HepG2 (cell line): Measurements from ENCODE around the gene GRIP1. TPM values are rescaled to one million over a fixed set of nuclear protein-coding genes. Genes with fewer than 3 reads are reported as not detected.

Experiments
- ATAC-seq: fragments of 200-7000 bp; cut with Tn5 transposase; 3 replicates; pipeline ENCODE4 v1.9.1; 2020; ENCODE audit warnings: mild to moderate bottlenecking, moderate library complexity
- BruUV-seq: library from RNA; stranded (reverse); fragments of 400-500 nt; replicated peaks from 2 replicates; lab custom pipeline; 2021; lab: Mats Ljungman, UMichigan
- CTCF ChIA-PET: fragments of 300-600 bp; formaldehyde crosslinking; extraction: SDS; loops from one replicate; lab custom pipeline; 2021; ENCODE audit warnings: low total read pairs, inconsistent platforms, low intra/inter-chr PET ratio; lab: Yijun Ruan, JAX
- POLR2A ChIA-PET: fragments of 350-600 bp; sonication (Branson Sonifier 250); formaldehyde crosslinking; loops from one replicate; lab custom pipeline; 2020; ENCODE audit warnings: antibody characterized with exemption, inconsistent platforms; lab: Yijun Ruan, JAX
- DNase-seq: peaks from one replicate; pipeline ENCODE4 v3.0.0-alpha.2; 2015; ENCODE audit warnings: low spot score
- FAIRE-seq: peaks from 3 replicates; lab custom pipeline; 2011; peaks lifted over from hg19 to GRCh38; lab: Jason Lieb, UNC
- H2AFZ ChIP-seq: one replicate; pipeline ENCODE4 v1.6.1; 2011; ENCODE audit warnings: low read length, inconsistent platforms
- H3K27ac ChIP-seq: fragments of 300-600 bp; 3 replicates; pipeline ENCODE4 v1.8.0; 2011; ENCODE audit warnings: mixed run types, mild to moderate bottlenecking, mixed read lengths, low read length, inconsistent platforms; ENCODE audit not compliant: insufficient read depth; ENCODE audit errors: extremely low read length
- H3K27me3 ChIP-seq, 2 experiments: fragments of 200-600 bp in 1 of 2; 2 replicates in 1 of 2; 3 replicates in 1 of 2; pipeline versions ENCODE4 v1.6.0 to v1.8.0; 2011; ENCODE audit warnings: low read length in 2 of 2, mild to moderate bottlenecking in 2 of 2, moderate library complexity in 2 of 2, inconsistent platforms in 1 of 2; ENCODE audit not compliant: insufficient read depth in 2 of 2, control insufficient read depth in 1 of 2
- H3K36me3 ChIP-seq, 2 experiments: fragments of 200-600 bp in 1 of 2; replicated peaks in 1 of 2; 2 replicates in 1 of 2; 3 replicates in 1 of 2; pipeline versions ENCODE4 v1.5.1 to v1.8.0; 2011; ENCODE audit warnings: low read length in 2 of 2, inconsistent platforms in 1 of 2; ENCODE audit not compliant: insufficient read depth in 2 of 2, control insufficient read depth in 1 of 2
- H3K4me1 ChIP-seq: 2 replicates; pipeline ENCODE4 v1.5.1; 2012; ENCODE audit warnings: low read length, inconsistent platforms; ENCODE audit not compliant: insufficient read depth
- H3K4me2 ChIP-seq: 2 replicates; pipeline ENCODE4 v1.6.0; 2011; ENCODE audit warnings: low read depth, low read length, inconsistent platforms
- H3K4me3 ChIP-seq, 3 experiments: fragments of 200-600 bp in 1 of 3; sonication (generic), shearing (Covaris generic) in 1 of 3; replicated peaks in 1 of 3; 2 replicates each; pipeline ENCODE4 v1.5.1; 2011 to 2016; ENCODE audit warnings: low read length in 3 of 3, inconsistent platforms in 2 of 3, low read depth in 2 of 3, mild to moderate bottlenecking in 2 of 3, control low read depth in 1 of 3, mixed read lengths in 1 of 3; ENCODE audit not compliant: insufficient read depth in 1 of 3
- H3K79me2 ChIP-seq: one replicate; pipeline ENCODE4 v1.6.1; 2011; ENCODE audit warnings: low read length, inconsistent platforms; ENCODE audit not compliant: insufficient read depth
- H3K9ac ChIP-seq: 2 replicates; pipeline ENCODE4 v1.6.0; 2011; ENCODE audit warnings: mild to moderate bottlenecking, low read depth, low read length, inconsistent platforms; ENCODE audit not compliant: insufficient read depth
- H3K9me3 ChIP-seq: 2 replicates; pipeline ENCODE4 v1.5.1; 2012; ENCODE audit warnings: mild to moderate bottlenecking, low read length
- H4K20me1 ChIP-seq: 2 replicates; pipeline ENCODE4 v1.6.0; 2011; ENCODE audit warnings: inconsistent platforms, mild to moderate bottlenecking, low read length, moderate library complexity; ENCODE audit not compliant: insufficient read depth
- GZF1 ChIP-seq: sonication (generic); formaldehyde crosslinking; IDR thresholded peaks from 2 replicates; pipeline ENCODE4 v1.5.1; 2020; ENCODE audit warnings: mild to moderate bottlenecking, missing genetic modification reagents
- ZNF143 ChIP-seq: sonication (generic); formaldehyde crosslinking; IDR thresholded peaks from 2 replicates; pipeline ENCODE4 v1.4.0; 2020; ENCODE audit warnings: missing genetic modification reagents
- ZNF784 ChIP-seq: sonication (generic); formaldehyde crosslinking; IDR thresholded peaks from 2 replicates; pipeline ENCODE4 v1.5.1; 2020; ENCODE audit warnings: missing genetic modification reagents, mild to moderate bottlenecking, borderline replicate concordance
- WGBS: methylation state at CpG from one replicate; pipeline ENCODE4 v1.1.6; 2017; ENCODE audit warnings: low lambda C conversion rate; 5-methylcytosine and 5-hydroxymethylcytosine counted together
- in situ Hi-C: cut with HindIII; loops from 2 replicates; pipeline ENCODE4 v1.10.0; 2017; ENCODE audit warnings: low pct_unique_long_range_greater_than_20kb; ENCODE audit not compliant: extremely low pct_ligation_motif_present
- intact Hi-C: fragments of 100-400 bp; cut with micrococcal nuclease; formaldehyde crosslinking; loops from one replicate; pipeline ENCODE4 v1.10.0; 2022; ENCODE audit not compliant: unreplicated experiment
- polyA plus RNA-seq, 8 experiments: library from polyadenylated mRNA; depleted of rRNA in 3 of 8; stranded (reverse) in 7 of 8; unstranded in 1 of 8; fragments of >200 nt; fragmentation: Illumina TruSeq in 4 of 8; extraction: Trizol in 4 of 8; gene quantifications; 2 replicates each; pipeline versions ENCODE4 v1.2.1 to v1.2.3, GENCODE V29; 2011 to 2016; ENCODE audit warnings: low read depth in 4 of 8, missing spikeins in 1 of 8, mixed read lengths in 1 of 8; ENCODE audit not compliant: insufficient read depth in 1 of 8
- total RNA-seq, 5 experiments: library from RNA; depleted of rRNA; stranded (reverse); fragments of >200 nt; fragmentation: Illumina TruSeq; extraction: Trizol; gene quantifications; 2 replicates each; pipeline ENCODE4 v1.2.3, GENCODE V29; 2016; ENCODE audit warnings: low read depth in 1 of 5

Gene GRIP1
- total and polyA plus RNA-seq, 2 of the 13 experiments (the other 11 are each of a cell fraction or from before 2014, with no cell fraction given) = not detected

- no peak for TF ChIP-seq ZNF784 (CRISPR knock-in tag)
- peak; percentile 59; the same call in 1 of the 2 replicates for TF ChIP-seq ZNF143 (CRISPR knock-in tag)
- ChIA-PET POLR2A (no interaction called here), CTCF (no interaction called here)
- intact Hi-C loops = no loop called here
- Histone ChIP-seq H3K9ac (no peak overlapping the region), H3K36me3 (no peaks in the 10 kb centered on the region), H3K79me2 (no peaks in the 10 kb centered on the region), H4K20me1 (no peaks in the 10 kb centered on the region), H3K9me3 (no peaks in the 10 kb centered on the region), H3K27me3 (no peaks in the 10 kb centered on the region; a peak in 1 of 5 replicates), H2AFZ (no peak overlapping the region), H3K4me1 (no peaks in the 10 kb centered on the region), H3K4me3 (no peak overlapping the region), H3K27ac (no peak overlapping the region), H3K4me2 (no peak overlapping the region)
- no peak for DNase-seq
- FAIRE-seq = no peak
- in situ Hi-C loops = no loop called here
- no peak for ATAC-seq
- BruUV-seq = no TSS peak
Measured at GRCh38 chr12:66467932-66468331, 210.9 kb downstream of the GRIP1 start.

- POLR2A ChIA-PET = no interaction called here
- Histone ChIP-seq H3K27me3 (no peaks in the 10 kb centered on the region; a peak in 1 of 5 replicates), H3K79me2 (no peaks in the 10 kb centered on the region), H3K4me1 (no peaks in the 10 kb centered on the region), H3K9me3 (no peaks in the 10 kb centered on the region), H3K27ac (no peak overlapping the region), H2AFZ (no peak overlapping the region), H3K36me3 (no peaks in the 10 kb centered on the region), H3K4me2 (no peak overlapping the region), H3K4me3 (no peak overlapping the region), H4K20me1 (no peaks in the 10 kb centered on the region), H3K9ac (no peak overlapping the region)
- 0% methylated on average over 3 of the region's 3 CpGs for WGBS
- no TSS peak for BruUV-seq
- in situ Hi-C loops (no loop called here), intact Hi-C loops (no loop called here)
- CTCF ChIA-PET = no interaction called here
- DNase-seq (no peak), FAIRE-seq (no peak), ATAC-seq (no peak)
- no peak for TF ChIP-seq GZF1 (CRISPR knock-in tag)
Measured at GRCh38 chr12:66461331-66461730, 217.5 kb downstream of the GRIP1 start.
